ENCODE results near the gene SLC39A5.
"Not testable (repeated sequence)": the region's sequence is repeated elsewhere in the genome, so short reads cannot be mapped to it uniquely, and the experiment has no call there.

Gene SLC39A5

DNA sequence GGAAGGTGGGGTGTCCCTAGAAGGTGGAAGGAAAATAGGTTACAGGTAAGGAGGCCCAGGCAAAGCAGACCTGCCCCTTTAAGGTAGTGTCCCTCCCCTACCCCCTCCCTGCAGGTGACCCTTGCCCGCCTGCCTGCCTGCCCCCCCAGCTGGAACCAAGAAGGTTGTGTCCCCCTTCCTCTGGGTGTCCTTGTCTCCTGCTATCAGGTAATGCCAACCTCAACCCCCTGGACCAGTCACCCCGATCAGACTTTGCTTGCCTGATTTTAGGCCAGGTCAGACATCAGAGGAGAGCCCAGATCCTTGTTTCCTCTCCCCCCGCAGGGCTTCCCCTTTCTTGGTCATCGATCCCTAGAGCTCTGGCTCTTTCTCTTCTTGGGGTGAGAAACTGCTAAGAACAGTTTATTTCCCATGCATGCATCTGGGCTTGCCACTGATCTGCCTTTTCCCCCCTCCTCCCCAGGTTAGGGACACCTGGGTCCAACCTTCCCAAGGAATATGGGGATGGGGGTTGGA is at the start of gene SLC39A5:
Gene SLC39A5 (plus strand): TSS at position 136 of the 516 bp plus-strand sequence. CDS start 1,224 bp downstream, outside the sequence.
- DNase-seq = no peak

DNA sequence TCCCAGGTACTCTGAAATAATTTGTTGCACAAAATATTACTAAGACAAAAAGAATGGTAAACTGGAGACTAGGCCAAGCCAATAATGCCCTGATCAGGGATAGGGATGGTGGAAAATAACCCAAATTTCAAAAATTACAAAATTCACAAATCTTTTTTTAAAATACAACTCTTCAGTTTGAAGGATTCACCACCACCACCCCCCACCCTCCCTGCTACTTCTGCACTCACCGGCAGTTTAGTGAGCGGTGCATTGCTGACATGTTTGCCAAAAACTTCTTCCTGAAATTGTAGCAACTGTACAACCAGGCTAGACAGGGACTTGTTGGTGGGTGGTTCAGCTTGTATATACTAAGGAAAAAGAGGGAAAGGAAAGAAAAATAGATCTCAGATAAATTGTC is 42.9 kb upstream of the SLC39A5 start:
- no peak for DNase-seq

DNA sequence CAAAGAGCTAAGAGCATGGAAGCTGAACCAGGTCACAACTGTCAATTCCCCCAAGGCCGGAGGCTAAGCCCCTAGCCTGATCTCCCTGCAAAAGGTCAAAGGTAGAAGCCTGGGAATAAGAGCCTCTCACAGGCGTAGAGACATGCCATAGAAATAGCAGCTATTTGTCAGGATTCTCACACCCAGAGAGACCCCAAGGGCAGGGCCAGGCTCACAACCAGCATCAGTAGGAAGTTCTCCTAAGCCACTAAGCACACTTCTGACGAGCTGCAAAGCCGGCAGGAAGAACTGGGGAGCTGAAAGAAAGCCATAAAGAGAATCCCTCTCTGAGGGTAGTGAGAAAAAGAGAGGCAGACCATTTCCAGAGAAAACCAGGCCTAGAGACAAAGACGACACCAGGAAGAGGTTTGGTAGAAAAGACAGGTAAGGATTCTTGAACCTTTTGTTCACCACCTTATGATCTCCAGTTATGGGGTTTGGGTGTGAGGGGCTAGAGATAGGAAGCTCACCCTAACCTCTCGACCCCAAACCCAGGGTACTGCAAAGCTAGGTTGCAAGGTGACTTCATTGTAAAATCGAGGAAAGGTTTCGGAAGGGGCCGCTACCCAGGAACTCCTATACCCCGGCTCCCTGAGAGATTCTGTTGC is 41.6 kb upstream of the SLC39A5 start:
- no peak for DNase-seq

- no peak for DNase-seq
Measured at GRCh38 chr12:56188778-56189098, 41.1 kb upstream of the SLC39A5 start.

GRCh38 chr12:56189099-56189917 is 40.5 kb upstream of the SLC39A5 start, which contains the start of gene SMARCC2:
TSS of gene SMARCC2 (minus strand) at chr12:56189483. CDS start at chr12:56189461, 22 bp downstream.
- no peak for DNase-seq

- DNase-seq = no peak
Measured at GRCh38 chr12:56189918-56190694, 39.7 kb upstream of the SLC39A5 start.

DNA sequence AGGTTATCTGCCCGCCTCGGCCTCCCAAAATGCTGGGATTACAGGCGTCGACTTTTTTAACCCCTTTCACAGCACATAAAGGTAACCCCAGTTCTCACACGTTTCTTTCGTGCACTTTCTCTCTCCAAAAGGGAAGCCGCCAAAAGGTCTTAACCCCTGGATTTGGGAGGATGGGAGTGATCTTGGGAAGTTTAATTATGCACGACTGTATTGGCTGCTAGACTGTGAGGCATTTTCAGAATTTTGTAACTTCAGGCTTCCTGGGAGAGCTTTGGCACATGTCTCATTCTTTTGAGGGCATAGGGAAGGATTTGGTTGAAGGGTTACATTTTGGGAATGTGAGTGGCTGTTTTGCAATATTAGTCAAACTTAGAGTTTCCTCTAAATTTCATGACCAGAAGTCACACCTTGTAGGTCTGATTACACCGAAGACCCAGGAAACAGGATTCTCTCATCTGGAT is 39.1 kb upstream of the SLC39A5 start:
- DNase-seq = no peak

- no peak for DNase-seq
Measured at GRCh38 chr12:56192582-56192981, 37.3 kb upstream of the SLC39A5 start.

DNA sequence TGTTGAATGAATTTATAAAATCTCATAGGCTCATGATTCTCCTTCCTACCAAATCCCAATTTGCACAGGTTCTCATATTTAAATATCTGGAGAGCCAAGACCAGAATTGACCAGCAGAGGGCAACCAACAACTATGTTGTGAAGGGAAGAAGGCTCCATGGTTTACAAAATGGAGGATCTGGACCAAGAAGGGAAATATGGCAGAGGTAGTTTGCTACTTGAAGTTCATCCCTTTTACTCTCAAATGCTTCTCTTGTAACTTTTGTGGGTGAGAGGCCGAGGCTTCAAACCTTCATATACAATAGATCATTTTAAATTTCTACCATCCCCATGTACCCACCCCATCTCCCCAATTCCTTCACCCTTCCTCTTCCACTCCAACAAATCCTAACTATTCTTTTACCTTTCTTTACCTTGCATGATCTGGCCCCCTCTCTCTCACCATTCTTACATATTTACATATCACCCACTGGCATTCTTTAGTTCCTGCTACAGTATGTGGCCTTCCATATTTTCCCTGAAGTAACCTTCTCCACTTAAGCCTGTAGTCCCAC is 36.7 kb upstream of the SLC39A5 start:
- no peak for DNase-seq

GRCh38 chr12:56196818-56197550 is 32.9 kb upstream of the SLC39A5 start:
- DNase-seq = not testable (repeated sequence)

DNA sequence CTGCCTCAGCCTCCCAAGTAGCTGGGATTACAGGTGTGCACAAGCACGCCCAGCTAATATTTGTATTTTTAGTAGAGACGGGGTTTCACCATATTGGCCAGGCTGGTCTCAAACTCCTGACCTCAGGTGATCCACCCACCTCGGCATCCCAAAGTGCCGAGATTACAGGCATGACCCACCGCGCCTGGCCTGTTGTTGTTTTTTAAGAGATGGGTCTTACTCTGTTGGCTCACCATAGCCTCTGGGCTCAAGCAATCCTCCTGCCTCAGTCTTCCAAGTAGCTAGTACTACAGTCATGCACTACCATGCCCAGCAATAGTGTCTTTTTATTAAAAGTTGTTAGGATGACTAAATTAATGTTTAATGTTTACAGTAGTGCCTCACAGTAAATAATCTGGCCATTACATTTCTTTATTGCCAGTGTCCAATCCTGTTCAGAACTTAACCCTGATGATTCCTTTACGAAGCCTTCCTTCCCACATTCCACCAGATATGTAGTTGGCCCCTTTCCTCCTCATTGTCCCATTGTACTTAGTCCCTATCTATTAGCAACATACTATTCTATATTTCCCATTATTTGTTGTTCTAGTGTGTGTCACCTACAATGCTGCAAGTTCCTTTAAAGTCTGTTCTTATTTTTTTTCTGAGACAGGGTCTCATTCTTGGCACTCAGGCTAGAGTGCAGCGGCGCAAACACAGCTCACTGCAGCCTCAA is 31.8 kb upstream of the SLC39A5 start:
- DNase-seq = no peak

GRCh38 chr12:56198836-56199235 is 31.0 kb upstream of the SLC39A5 start:
- no peak for DNase-seq

DNA sequence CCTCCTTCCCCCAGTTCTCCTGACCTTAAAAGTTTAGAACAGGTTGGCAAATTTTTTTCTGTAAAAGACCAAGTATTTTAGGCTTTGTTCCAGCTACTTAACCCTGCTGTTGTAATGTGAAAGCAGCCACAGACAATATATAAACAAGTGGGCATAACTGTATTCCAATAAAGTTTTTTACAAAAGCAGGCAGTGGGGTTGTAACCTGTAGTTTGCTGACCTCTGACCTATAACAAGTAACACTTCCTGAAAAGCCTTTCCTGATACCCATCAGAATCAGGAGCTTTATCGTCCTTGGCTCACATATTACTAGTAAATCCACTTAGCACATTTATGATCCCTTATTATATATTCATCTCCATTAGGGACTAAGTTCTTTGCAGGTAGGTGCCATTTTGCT is 27.5 kb upstream of the SLC39A5 start:
- no peak for DNase-seq

DNA sequence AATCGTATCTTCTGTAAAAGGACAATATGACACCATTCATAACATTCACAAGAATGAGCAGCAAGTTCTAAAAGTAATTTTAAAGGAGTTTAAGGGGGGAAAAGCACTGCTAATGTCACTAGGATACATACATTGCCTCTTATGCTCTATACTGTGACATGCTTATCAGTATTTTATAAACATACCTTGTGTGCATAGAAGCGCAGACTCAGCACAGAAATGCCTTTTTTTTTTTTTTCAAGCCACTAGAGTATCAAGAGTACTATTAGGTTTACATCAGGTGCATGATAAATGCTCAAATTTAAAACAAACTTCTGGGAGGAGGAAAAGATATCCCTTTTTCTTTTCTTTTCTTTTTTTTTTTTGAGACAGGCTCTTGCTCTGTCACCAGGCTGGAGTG is 27.0 kb upstream of the SLC39A5 start:
- no peak for DNase-seq

DNA sequence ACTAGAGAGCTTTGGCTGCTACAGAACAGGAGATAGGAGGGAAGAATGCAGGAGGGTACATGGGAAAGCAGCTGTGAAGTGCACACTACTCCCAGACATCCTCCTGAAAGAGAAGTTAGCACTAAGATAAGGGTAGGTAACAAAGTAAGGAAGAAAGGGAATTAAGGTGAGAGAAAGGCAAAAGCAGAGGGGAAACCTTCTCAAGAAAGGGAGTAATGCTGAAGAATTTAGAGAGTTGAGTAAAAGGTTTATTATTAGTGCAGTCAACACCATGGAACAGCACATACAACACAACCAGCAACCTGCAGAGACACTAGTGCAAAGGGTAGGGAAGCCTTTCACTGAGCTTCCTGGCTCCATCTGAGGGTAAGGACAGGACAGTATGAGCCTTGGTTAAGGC is 25.6 kb upstream of the SLC39A5 start:
- no peak for DNase-seq

GRCh38 chr12:56205445-56205844 is 24.4 kb upstream of the SLC39A5 start:
- no peak for DNase-seq

DNA sequence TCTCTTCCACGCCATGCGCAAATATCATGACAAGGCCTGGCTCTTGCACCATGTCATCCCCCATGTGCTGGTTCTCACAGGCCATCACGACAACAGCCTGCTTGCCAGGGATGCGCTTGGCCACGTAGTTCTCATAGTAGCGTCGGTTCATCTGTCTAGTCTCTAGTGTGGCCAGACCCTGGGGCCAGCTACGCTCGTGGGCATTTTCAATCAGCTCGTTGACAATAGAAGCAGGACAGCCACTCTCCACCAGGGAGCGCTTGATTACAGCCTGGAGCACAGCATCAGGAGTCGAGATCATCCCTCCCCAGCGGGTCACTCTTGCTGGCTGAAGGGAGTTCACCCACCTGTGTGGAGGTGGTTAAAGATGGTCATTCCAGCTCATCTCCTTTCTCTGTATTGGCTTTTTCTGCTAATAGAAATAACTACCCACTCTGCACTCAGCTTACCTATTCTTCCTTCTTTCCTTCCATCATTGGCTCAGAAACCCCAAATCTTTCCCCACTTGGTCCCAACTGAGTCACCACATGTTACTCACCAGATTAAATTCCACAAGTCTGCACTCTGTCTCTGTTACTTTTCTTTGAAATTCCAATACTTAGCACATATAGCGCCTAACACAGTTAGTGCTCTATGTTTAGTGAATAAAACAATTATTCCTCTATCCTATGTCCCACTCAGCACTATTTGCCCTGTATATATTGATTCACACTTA is 23.2 kb upstream of the SLC39A5 start:
- no peak for DNase-seq

DNA sequence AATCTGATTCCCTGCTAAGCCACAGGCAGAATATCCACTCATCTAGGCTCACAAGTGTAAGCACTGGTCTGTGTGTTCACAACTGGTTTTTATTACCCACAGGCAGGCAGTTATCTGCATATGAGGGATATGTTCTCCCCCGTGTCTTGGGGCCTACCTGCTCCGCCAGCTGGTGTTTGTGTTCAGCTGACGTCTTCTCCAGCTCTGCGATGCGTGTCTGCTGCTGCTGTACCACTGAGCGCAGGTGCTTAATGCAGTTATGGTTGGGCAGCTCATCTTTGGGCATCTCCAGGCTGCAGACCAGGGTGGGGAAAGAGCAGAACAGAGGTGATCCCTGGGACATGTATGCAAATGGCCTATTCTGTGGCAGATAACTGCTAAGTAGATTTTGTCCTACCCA is 21.8 kb upstream of the SLC39A5 start:
- DNase-seq = no peak

GRCh38 chr12:56212361-56212760 is 17.5 kb upstream of the SLC39A5 start:
- DNase-seq = no peak

DNA sequence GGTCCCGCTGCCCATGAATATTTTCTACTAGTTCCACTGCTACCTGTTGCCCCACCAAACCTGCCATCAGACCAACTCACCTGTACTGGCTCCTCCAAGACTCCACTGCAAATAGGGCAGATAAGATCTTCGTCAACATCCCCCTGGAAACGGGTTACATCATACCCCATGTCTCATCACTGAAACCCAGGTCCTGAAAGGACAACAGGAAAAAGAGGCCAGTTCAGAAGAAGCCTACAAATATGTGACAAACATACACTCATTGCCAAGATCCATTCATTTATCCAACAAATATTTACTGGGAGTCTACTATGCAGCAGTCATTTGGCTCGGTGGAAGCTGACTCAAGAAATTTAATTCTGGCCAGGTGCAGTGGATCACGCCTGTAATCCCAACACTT is 16.0 kb upstream of the SLC39A5 start:
- DNase-seq = no peak

DNA sequence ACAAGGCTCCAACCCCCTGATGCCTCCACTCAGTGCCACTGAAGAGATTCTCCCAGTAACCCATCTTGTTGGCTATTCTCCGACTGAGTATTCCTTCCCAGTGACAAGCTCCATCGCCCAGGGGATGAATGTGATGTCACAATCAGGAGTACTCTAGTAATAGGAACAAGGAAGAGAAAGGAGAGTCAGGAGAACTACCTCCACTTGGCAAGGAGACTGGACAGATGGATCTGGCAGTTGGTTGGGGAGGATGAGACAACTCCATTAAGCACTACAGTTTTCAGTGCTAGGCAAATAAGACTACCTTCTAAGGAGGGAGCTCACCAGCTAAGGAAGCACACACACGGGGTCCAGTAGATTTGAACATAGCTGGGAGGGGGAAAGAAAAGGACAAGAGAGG is 13.4 kb upstream of the SLC39A5 start:
- no peak for DNase-seq

Measured in cortex of kidney (tissue), 1 donor.